WERI-Rb-1 (cell line): ENCODE data around the gene OVCH1.
A peak's percentile ranks its signal among the peaks of the same experiment; 100 is the strongest.

Experiments used
- DNase-seq: peaks from one replicate; pipeline ENCODE4 v3.0.0-alpha.2; 2020
- H3K27ac ChIP-seq: fragments of 250-450 bp; sonication (Bioruptor Pico); 2 replicates; pipeline ENCODE4 v1.5.1; 2020; ENCODE audit warnings: mild to moderate bottlenecking, moderate library complexity
- H3K27me3 ChIP-seq: fragments of 250-450 bp; sonication (Bioruptor Pico); 2 replicates; pipeline ENCODE4 v1.5.1; 2021; ENCODE audit warnings: mild to moderate bottlenecking, low read depth, moderate library complexity; ENCODE audit not compliant: insufficient read depth, severe bottlenecking
- H3K36me3 ChIP-seq: fragments of 250-450 bp; sonication (Bioruptor Pico); 2 replicates; pipeline ENCODE4 v1.5.1; 2020; ENCODE audit warnings: mild to moderate bottlenecking, moderate library complexity
- H3K4me3 ChIP-seq: 2 replicates; pipeline ENCODE4 v1.5.1; 2011; ENCODE audit warnings: low read depth, mild to moderate bottlenecking, control low read depth, low read length
- H3K9me3 ChIP-seq: fragments of 250-450 bp; sonication (Bioruptor Pico); 2 replicates; pipeline ENCODE4 v1.5.1; 2021; ENCODE audit warnings: mild to moderate bottlenecking, moderate library complexity; ENCODE audit not compliant: severe bottlenecking
- TF ChIP-seq, protein P1 (sequence below): IDR thresholded peaks from 2 replicates; pipeline ENCODE4 v1.5.1; 2011; ENCODE audit warnings: low read depth, mild to moderate bottlenecking, control low read depth, inconsistent platforms, low read length

OVCH1 gene, protein sequence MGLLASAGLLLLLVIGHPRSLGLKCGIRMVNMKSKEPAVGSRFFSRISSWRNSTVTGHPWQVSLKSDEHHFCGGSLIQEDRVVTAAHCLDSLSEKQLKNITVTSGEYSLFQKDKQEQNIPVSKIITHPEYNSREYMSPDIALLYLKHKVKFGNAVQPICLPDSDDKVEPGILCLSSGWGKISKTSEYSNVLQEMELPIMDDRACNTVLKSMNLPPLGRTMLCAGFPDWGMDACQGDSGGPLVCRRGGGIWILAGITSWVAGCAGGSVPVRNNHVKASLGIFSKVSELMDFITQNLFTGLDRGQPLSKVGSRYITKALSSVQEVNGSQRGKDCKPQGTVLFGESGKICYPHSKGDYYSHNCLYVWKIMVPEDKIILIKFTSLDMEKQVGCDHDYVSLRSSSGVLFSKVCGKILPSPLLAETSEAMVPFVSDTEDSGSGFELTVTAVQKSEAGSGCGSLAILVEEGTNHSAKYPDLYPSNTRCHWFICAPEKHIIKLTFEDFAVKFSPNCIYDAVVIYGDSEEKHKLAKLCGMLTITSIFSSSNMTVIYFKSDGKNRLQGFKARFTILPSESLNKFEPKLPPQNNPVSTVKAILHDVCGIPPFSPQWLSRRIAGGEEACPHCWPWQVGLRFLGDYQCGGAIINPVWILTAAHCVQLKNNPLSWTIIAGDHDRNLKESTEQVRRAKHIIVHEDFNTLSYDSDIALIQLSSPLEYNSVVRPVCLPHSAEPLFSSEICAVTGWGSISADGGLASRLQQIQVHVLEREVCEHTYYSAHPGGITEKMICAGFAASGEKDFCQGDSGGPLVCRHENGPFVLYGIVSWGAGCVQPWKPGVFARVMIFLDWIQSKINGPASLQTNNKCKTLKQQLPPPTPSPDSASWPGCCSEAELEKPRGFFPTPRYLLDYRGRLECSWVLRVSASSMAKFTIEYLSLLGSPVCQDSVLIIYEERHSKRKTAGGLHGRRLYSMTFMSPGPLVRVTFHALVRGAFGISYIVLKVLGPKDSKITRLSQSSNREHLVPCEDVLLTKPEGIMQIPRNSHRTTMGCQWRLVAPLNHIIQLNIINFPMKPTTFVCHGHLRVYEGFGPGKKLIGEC

DNA sequence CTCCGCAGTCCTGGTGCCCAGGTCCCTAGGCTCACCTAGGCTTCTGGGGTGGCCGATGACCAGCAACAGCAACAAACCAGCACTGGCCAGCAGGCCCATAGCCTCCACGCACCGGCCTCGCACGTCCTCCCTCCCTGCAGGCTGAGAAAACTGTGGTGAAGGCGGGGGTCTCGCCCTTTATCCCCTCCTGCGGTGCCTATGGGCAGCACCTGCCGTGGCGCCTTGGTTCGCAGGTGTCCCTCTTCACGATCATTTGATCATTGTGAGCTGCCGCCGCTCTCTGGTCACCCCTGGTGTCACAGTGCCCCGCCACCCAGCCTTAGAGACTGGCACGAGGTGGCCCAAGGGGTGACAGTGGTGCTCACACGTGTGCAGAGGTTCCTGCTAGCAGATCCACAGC lies at the start of gene OVCH1:
Gene OVCH1 (minus strand): TSS at position 99 of the 400 bp plus-strand sequence. CDS start 0 bp downstream, at position 99.
- Histone ChIP-seq H3K27ac (no peak within 1 kb of the TSS), H3K4me3 (no peak within 1 kb of the TSS), H3K27me3 (no peaks in the 10 kb centered on the region), H3K36me3 (no peaks in the 10 kb centered on the region), H3K9me3 (no peaks in the 10 kb centered on the region)
- TF ChIP-seq, protein P1, sequence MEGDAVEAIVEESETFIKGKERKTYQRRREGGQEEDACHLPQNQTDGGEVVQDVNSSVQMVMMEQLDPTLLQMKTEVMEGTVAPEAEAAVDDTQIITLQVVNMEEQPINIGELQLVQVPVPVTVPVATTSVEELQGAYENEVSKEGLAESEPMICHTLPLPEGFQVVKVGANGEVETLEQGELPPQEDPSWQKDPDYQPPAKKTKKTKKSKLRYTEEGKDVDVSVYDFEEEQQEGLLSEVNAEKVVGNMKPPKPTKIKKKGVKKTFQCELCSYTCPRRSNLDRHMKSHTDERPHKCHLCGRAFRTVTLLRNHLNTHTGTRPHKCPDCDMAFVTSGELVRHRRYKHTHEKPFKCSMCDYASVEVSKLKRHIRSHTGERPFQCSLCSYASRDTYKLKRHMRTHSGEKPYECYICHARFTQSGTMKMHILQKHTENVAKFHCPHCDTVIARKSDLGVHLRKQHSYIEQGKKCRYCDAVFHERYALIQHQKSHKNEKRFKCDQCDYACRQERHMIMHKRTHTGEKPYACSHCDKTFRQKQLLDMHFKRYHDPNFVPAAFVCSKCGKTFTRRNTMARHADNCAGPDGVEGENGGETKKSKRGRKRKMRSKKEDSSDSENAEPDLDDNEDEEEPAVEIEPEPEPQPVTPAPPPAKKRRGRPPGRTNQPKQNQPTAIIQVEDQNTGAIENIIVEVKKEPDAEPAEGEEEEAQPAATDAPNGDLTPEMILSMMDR: no peak
- DNase-seq: no peak

DNA sequence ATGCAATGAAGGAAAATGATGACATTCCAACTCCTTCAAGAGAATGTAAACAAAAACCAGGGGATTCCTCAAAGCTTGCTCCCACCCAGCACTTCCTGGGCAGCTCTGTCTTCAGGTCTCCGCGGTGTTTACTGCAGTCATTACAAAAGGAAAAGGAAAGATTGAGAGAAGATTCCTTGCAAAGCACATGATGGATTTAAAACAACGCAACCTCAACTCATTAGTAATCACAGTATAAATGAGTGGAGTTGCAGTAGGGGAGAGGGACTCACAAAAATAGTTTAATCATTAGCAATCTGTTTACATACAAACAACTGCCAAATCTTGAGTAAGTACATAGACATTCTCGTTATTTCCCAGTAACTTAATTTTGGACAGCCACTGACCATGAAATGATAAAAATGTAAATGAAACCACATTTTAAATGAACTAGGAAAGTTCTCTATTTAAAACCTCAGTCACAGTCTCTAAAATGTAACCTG lies 49.7 kb upstream of the OVCH1 start:
- no peaks in the 10 kb centered on the region for H3K9me3 ChIP-seq
- DNase-seq: no peak
- no peak overlapping the region for H3K4me3 ChIP-seq
- TF ChIP-seq, protein P1: no peak
- H3K27ac ChIP-seq: no peak overlapping the region
- no peaks in the 10 kb centered on the region for H3K36me3 ChIP-seq
- H3K27me3 ChIP-seq: no peaks in the 10 kb centered on the region

DNA sequence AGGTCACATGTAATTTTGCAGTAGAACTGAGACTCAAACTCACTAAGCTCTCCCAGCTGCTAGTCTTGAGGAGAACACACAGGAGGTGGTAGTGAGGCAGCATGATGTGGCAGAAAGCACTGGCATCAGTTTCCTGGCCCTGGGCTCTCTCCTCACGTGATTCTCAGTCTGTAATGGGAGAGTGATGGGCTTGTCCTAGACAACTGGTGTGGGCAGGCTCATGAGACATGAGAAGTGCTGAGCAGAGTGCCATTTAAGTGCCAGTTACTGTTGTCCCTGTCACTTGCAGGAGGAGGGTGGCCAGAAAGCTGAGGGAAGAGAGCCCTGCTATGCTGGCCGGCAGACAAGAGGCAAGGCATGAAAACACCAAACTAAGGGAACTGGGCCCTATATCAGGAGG lies 48.5 kb upstream of the OVCH1 start:
- TF ChIP-seq, protein P1: peak; percentile 10; the same call in 1 of the 2 replicates
- Histone ChIP-seq H3K27ac (no peak overlapping the region), H3K4me3 (no peak overlapping the region), H3K27me3 (no peaks in the 10 kb centered on the region), H3K36me3 (no peaks in the 10 kb centered on the region), H3K9me3 (no peaks in the 10 kb centered on the region)
- no peak for DNase-seq

DNA sequence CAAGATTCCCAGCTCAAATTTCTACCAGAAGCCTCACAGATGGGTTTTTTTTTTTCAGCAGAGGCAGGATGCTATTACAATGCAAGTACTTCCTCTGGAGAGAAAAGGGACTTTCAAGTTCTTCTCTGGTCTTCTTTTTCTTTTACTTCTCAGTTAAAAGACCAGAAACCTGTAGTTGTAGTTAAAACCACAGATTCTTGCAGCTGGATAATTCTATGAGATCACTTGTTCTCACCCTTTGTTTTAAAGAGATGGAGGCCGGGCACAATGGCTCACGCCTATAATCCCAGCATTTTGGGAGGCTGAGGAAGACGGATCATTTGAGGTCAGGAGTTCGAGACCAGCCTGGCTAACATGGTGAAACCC lies 47.6 kb upstream of the OVCH1 start:
- no peaks in the 10 kb centered on the region for H3K9me3 ChIP-seq
- no peaks in the 10 kb centered on the region for H3K27me3 ChIP-seq
- no peak for DNase-seq
- TF ChIP-seq, protein P1: no peak
- no peak overlapping the region for H3K27ac ChIP-seq
- no peaks in the 10 kb centered on the region for H3K36me3 ChIP-seq
- no peak overlapping the region for H3K4me3 ChIP-seq

DNA sequence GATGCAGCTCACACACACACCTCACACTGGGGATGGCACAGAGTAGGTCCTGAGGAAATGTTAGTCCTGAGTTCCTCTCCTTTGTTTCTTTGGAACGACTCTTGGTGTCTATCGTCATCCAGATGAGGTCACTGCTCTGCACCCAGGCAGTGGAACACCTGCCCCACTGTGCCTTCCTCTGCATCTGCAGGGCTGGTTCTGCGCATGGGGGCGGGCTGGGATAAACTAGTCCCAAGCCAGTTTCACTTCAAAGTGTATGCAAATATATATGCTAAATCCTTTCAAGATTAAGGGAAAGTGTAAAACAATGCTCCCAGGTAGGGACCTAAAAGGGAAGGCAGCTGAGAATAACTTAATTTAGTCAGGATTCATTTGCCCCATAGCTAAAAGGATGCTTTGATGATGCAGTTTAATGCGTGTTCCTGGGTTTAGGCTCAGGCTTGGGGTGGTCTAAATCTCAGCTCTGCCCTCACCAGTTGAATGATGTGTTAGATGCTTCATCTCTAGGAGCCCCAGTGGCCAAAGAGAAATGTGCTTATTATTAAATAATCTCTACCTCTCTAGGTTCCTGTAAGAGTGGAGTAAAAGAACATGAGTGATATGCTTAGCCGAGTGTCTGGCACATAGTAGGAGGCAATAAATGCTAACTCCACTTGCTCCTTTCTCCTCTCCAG lies 47.1 kb upstream of the OVCH1 start:
- no peak overlapping the region for H3K27ac ChIP-seq
- H3K9me3 ChIP-seq: no peaks in the 10 kb centered on the region
- TF ChIP-seq, protein P1: no peak
- DNase-seq: no peak
- H3K4me3 ChIP-seq: no peak overlapping the region
- H3K36me3 ChIP-seq: no peaks in the 10 kb centered on the region
- no peaks in the 10 kb centered on the region for H3K27me3 ChIP-seq
